ENCODE results near the gene STRA6.

STRA6 gene

DNA sequence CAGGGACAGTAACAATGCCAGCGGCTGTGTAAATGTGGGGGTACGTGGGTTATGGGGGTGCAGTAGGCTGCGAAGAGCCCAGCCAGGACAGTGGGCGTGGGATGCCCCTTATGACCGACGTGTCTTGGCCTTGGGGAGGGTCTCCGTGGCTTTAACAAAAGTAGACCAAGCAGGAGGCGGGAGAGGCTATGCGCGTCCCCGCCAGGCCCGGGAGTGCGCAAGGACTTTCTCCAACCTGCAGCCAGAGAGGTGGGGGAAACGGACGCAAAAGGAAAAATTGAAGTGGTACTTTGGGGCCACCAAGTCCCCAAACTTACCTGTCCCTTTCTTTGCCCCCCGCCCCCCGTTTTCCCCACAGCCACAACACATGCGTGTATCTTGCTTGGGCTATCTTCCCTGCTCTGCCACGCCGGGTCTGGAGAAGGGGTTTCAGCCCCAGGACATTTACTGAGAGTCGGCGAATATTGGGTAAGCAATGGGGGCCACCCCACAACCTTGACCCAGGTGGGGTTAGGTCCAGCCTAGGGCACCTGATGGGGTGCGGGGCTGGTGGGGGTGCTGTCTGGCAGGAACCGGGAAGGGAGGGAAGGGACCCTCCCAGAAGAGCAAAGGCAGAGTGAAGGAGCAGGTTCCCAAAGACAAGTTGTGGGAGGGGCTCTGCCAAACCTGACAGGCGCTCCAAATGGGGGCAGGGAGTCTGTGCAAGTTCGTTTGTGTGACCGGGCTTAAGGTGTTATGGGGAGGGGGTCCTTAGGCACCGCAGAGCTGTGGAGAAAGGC is 71.5 kb downstream of the STRA6 start:
- DNase-seq, result no peak

DNA sequence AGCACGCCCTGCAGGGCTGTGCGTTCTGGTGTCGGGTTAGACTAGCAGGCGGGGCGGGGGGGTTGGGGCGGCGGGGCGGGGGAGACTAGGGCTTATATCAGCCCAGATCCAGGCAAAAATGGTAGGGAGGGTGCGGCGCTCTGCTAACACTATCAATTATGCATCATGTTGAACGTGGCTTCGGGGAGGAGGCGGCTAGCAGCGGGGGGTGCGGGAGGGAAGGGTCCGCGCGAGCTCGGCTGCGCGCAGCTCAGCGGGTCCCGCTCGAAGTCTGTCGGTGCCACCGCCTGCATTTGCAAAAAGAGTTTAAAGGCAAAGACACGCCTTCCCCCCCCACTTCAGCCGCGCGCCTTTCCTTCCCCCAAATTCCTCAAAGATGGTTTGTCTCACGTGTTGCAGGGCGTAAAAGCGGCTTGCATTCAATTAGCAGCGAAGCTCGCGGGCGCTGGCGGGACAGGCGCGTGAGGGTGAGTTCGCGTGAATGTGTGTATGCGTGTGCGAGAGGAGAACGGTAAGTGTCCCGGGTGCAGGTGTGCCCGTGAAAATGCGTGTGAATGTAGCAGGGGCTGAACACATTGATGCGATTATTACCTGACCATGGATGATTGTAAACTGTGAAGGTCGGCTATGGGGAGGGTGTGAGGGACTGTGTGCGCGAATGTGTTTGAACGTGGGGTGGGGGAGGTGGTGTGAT is 72.3 kb downstream of the STRA6 start, which contains the start of gene ISLR2:
Gene ISLR2 (plus strand): TSS at position 432 of the 694 bp plus-strand sequence. CDS start 2,169 bp downstream, outside the sequence.
- no peak for DNase-seq

DNA sequence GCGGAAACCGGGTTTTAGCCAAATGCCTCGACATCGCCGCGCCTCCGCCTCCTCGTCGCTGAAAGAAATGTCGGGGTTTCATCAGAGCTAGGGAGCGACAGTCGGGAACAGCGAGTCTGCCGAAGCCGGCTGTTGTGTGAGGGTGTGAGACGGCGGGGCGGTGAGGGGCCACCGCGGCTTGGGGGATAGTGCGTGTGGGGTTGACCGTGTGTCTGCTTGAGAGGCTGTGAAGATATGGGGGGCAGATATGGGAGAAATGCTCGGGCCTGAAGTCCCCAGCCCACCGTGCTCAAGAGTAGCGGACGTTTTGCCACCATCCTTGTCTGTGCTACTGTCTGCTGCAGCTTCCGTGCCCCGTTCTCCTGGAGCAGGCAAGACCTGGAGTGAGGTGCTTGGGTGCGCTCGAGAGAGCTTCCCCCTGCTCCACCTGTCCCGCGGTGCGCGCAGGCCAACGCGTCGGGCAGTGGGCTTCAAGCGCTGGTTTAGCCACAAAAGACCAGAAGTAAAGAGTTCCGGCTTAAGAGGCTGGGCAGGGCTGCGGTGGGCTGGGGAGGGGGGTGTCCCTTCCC is 72.9 kb downstream of the STRA6 start:
- DNase-seq, result no peak
